HEK293 (cell line): ENCODE measurements around the gene MLLT10.
A peak's percentile ranks its signal among the peaks of the same experiment; 100 is the strongest.

Experiments used
- CTCF ChIA-PET: fragments of 350-600 bp; formaldehyde crosslinking; extraction: SDS; loops from one replicate; lab custom pipeline; 2021; ENCODE audit warnings: antibody characterized with exemption; lab: Yijun Ruan, JAX
- POLR2A ChIA-PET: fragments of 300-600 bp; formaldehyde crosslinking; extraction: SDS; loops from one replicate; lab custom pipeline; 2020; ENCODE audit warnings: antibody characterized with exemption, inconsistent platforms; lab: Yijun Ruan, JAX
- H3K27ac ChIP-seq: fragments of 200-500 bp; sonication (Bioruptor generic); 2 replicates; pipeline ENCODE4 v1.5.1; 2014; ENCODE audit warnings: low read depth, low read length, control low read depth, inconsistent platforms; ENCODE audit errors: extremely low read depth
- H3K36me3 ChIP-seq, 2 experiments: fragments of 200-500 bp in 1 of 2; sonication (Bioruptor generic) in 1 of 2; 1 replicate in 1 of 2; 2 replicates in 1 of 2; pipeline ENCODE4 v1.5.1; 2014 to 2017; ENCODE audit warnings: inconsistent platforms in 2 of 2, low read length in 2 of 2; ENCODE audit not compliant: control insufficient read depth in 2 of 2, insufficient read depth in 1 of 2
- H3K4me1 ChIP-seq: fragments of 200-500 bp; sonication (Bioruptor generic); 2 replicates; pipeline ENCODE4 v1.5.1; 2014; ENCODE audit warnings: mild to moderate bottlenecking, low read length, inconsistent platforms; ENCODE audit not compliant: control insufficient read depth, insufficient read depth
- H3K4me3 ChIP-seq: 2 replicates; pipeline ENCODE4 v1.5.1; 2011; ENCODE audit warnings: low read depth, mild to moderate bottlenecking, control low read depth, low read length, moderate library complexity
- H3K9me3 ChIP-seq: fragments of 200-500 bp; sonication (Bioruptor generic); 2 replicates; pipeline ENCODE4 v1.5.1; 2014; ENCODE audit warnings: low read depth, low read length, inconsistent platforms; ENCODE audit not compliant: control insufficient read depth, insufficient read depth
- GFI1B ChIP-seq: fragments of 450-650 bp; formaldehyde crosslinking; IDR thresholded peaks from 2 replicates; pipeline ENCODE4 v1.5.1; 2016; ENCODE audit warnings: missing biosample characterization, missing genetic modification characterization
- GLIS1 ChIP-seq: fragments of 450-650 bp; formaldehyde crosslinking; IDR thresholded peaks from 2 replicates; pipeline ENCODE4 v1.5.1; 2016; ENCODE audit warnings: missing biosample characterization, missing genetic modification characterization
- MEIS1 ChIP-seq: sonication (generic); formaldehyde crosslinking; IDR thresholded peaks from 2 replicates; pipeline ENCODE4 v1.8.1; 2022; ENCODE audit warnings: missing genetic modification reagents, mild to moderate bottlenecking, borderline replicate concordance
- OSR2 ChIP-seq: fragments of 450-650 bp; formaldehyde crosslinking; IDR thresholded peaks from 2 replicates; pipeline ENCODE4 v1.5.1; 2016; ENCODE audit warnings: missing biosample characterization, missing genetic modification characterization
- PRDM6 ChIP-seq: fragments of 450-650 bp; formaldehyde crosslinking; IDR thresholded peaks from 2 replicates; pipeline ENCODE4 v1.5.1; 2017; ENCODE audit warnings: missing biosample characterization, missing genetic modification characterization
- RBAK ChIP-seq: fragments of 450-650 bp; formaldehyde crosslinking; IDR thresholded peaks from 2 replicates; pipeline ENCODE4 v1.5.1; 2016; ENCODE audit warnings: missing biosample characterization, missing genetic modification characterization
- SALL2 ChIP-seq: fragments of 450-650 bp; formaldehyde crosslinking; IDR thresholded peaks from 2 replicates; pipeline ENCODE4 v1.5.0; 2017; ENCODE audit warnings: missing biosample characterization, mild to moderate bottlenecking, missing genetic modification characterization, borderline replicate concordance
- SP7 ChIP-seq: fragments of 450-650 bp; formaldehyde crosslinking; IDR thresholded peaks from 2 replicates; pipeline ENCODE4 v1.5.1; 2016; ENCODE audit warnings: missing biosample characterization, missing genetic modification characterization
- ZEB2 ChIP-seq: fragments of 450-650 bp; formaldehyde crosslinking; IDR thresholded peaks from 2 replicates; pipeline ENCODE4 v1.5.1; 2016; ENCODE audit warnings: missing biosample characterization, missing genetic modification characterization
- ZFP3 ChIP-seq: fragments of 450-650 bp; formaldehyde crosslinking; IDR thresholded peaks from 2 replicates; pipeline ENCODE4 v1.5.1; 2016; ENCODE audit warnings: low read depth, missing biosample characterization, missing genetic modification characterization
- ZFP69B ChIP-seq: fragments of 450-650 bp; formaldehyde crosslinking; IDR thresholded peaks from 2 replicates; pipeline ENCODE4 v1.5.1; 2016; ENCODE audit warnings: missing biosample characterization, missing genetic modification characterization
- ZNF148 ChIP-seq: fragments of 450-650 bp; formaldehyde crosslinking; IDR thresholded peaks from 2 replicates; pipeline ENCODE4 v1.5.0; 2017; ENCODE audit warnings: missing biosample characterization, missing genetic modification characterization, borderline replicate concordance
- ZNF19 ChIP-seq: fragments of 450-650 bp; formaldehyde crosslinking; IDR thresholded peaks from 2 replicates; pipeline ENCODE4; 2016; ENCODE audit warnings: missing biosample characterization, missing genetic modification characterization, low read depth
- ZNF266 ChIP-seq: fragments of 450-650 bp; formaldehyde crosslinking; IDR thresholded peaks from 2 replicates; pipeline ENCODE4 v1.5.1; 2016; ENCODE audit warnings: missing biosample characterization, missing genetic modification characterization, low read depth
- ZNF335 ChIP-seq: fragments of 450-650 bp; formaldehyde crosslinking; conservative IDR thresholded peaks from 2 replicates; pipeline ENCODE4 v1.5.1; 2016; ENCODE audit warnings: missing biosample characterization, missing genetic modification characterization
- ZNF394 ChIP-seq: fragments of 450-650 bp; formaldehyde crosslinking; IDR thresholded peaks from 2 replicates; pipeline ENCODE4 v1.5.1; 2016; ENCODE audit warnings: missing biosample characterization, missing genetic modification characterization, mild to moderate bottlenecking, moderate library complexity, borderline replicate concordance
- ZNF398 ChIP-seq: fragments of 450-650 bp; formaldehyde crosslinking; IDR thresholded peaks from 2 replicates; pipeline ENCODE4 v1.5.1; 2017; ENCODE audit warnings: missing biosample characterization, missing genetic modification characterization
- ZNF548 ChIP-seq: fragments of 450-650 bp; formaldehyde crosslinking; IDR thresholded peaks from 2 replicates; pipeline ENCODE4 v1.5.1; 2016; ENCODE audit warnings: missing biosample characterization, missing genetic modification characterization
- ZNF561 ChIP-seq: fragments of 450-650 bp; IDR thresholded peaks from 2 replicates; pipeline ENCODE4 v1.5.1; 2018; ENCODE audit warnings: missing biosample characterization, missing genetic modification characterization, borderline replicate concordance
- ZNF623 ChIP-seq: fragments of 450-650 bp; formaldehyde crosslinking; IDR thresholded peaks from 2 replicates; pipeline ENCODE4 v1.5.1; 2016; ENCODE audit warnings: missing biosample characterization, missing genetic modification characterization
- ZNF701 ChIP-seq: fragments of 450-650 bp; formaldehyde crosslinking; IDR thresholded peaks from 2 replicates; pipeline ENCODE4 v1.5.1; 2016; ENCODE audit warnings: missing biosample characterization, missing genetic modification characterization
- ZNF707 ChIP-seq: fragments of 450-650 bp; formaldehyde crosslinking; IDR thresholded peaks from 2 replicates; pipeline ENCODE4 v1.5.1; 2016; ENCODE audit warnings: missing biosample characterization, missing genetic modification characterization
- ZNF830 ChIP-seq: fragments of 450-650 bp; IDR thresholded peaks from 2 replicates; pipeline ENCODE4 v1.5.0; 2018; ENCODE audit warnings: missing biosample characterization, missing genetic modification characterization, low read depth, mild to moderate bottlenecking, moderate library complexity
- TF ChIP-seq, protein P1 (sequence below): fragments of 450-650 bp; formaldehyde crosslinking; IDR thresholded peaks from 2 replicates; pipeline ENCODE4 v1.5.1; 2016; ENCODE audit warnings: missing biosample characterization, missing genetic modification characterization
- TF ChIP-seq, protein P2 (sequence below): fragments of 450-650 bp; formaldehyde crosslinking; IDR thresholded peaks from 2 replicates; pipeline ENCODE4 v1.5.1; 2016; ENCODE audit warnings: missing biosample characterization, missing genetic modification characterization
- TF ChIP-seq, protein P3 (sequence below): fragments of 450-650 bp; formaldehyde crosslinking; IDR thresholded peaks from 2 replicates; pipeline ENCODE4 v1.5.1; 2016; ENCODE audit warnings: missing biosample characterization, missing genetic modification characterization

The MLLT10 gene

DNA sequence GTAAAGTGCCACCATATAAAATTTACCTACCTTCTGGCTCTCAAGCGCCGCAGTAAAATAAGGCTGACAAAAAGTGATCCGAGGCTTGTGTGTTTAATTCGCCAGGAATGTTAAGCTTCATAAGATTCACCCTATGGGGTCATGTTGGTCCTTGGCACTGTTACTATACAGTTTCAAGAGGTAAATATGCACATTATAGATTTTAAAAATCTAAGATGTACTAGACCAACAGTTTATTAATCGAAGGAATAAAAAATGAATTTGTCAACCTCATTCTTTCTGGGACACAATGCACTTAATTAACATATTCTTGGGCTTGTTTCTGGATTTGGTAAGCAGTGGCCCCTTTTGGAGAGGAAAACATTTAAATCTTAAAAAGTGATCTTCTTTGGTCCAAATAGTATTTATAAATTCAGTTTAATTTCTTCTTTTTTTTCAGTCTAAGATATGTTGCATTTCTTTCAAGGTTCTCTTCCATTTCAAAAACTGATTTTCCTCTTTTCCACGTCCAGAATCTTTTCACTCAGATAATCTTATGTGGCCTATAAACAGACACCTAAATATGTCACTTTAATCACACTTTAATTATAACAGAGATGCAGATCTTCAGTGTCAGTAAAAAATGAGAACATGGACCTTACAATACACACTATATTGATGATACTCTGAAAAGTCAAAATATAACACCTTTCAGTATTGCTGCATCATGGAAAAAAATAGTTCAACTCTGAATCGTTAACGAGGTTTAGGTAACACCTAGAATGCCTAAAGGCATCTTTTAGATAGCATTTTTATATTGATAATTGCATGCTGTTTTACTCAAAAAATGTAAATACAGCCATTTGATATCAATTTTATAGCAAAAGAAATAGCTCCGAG, 4.8 kb upstream of the MLLT10 start:
- Histone ChIP-seq H3K27ac (no peak overlapping the region), H3K36me3 (no peaks in the 10 kb centered on the region), H3K4me3 (no peak overlapping the region), H3K4me1 (peaks cover 16% of the 10 kb centered on the region), H3K9me3 (no peaks in the 10 kb centered on the region)
- CTCF ChIA-PET, result interaction anchor here (0.7 to 1.4 kb wide), 3 partner anchors 33 to 205 kb away, joined by 3 to 9 read pairs (median 3); no protein-coding TSS in a partner anchor
- POLR2A ChIA-PET, result no interaction called here
- TF ChIP-seq ZFP3 (tag by site-specific recombination) (no peak), ZNF266 (tag by site-specific recombination) (no peak), ZNF701 (tag by site-specific recombination) (no peak), ZNF398 (no peak), MEIS1 (CRISPR knock-in tag) (no peak), ZNF623 (tag by site-specific recombination) (no peak), ZNF830 (tag by site-specific recombination) (no peak), OSR2 (tag by site-specific recombination) (peak; percentile 9; the same call in 1 of the 2 replicates), RBAK (tag by site-specific recombination) (no peak), GLIS1 (tag by site-specific recombination) (peak; percentile 73), ZNF19 (tag by site-specific recombination) (no peak), SP7 (tag by site-specific recombination) (no peak), GFI1B (tag by site-specific recombination) (no peak), ZEB2 (tag by site-specific recombination) (peak; percentile 25; the same call in 1 of the 2 replicates), PRDM6 (tag by site-specific recombination) (peak; percentile 68), ZFP69B (tag by site-specific recombination) (no peak), SALL2 (tag by site-specific recombination) (no peak), ZNF394 (tag by site-specific recombination) (no peak), ZNF707 (tag by site-specific recombination) (no peak), ZNF548 (tag by site-specific recombination) (no peak), ZNF148 (tag by site-specific recombination) (no peak), ZNF561 (tag by site-specific recombination) (no peak), ZNF335 (peak; percentile 40)
- TF ChIP-seq, protein P1, sequence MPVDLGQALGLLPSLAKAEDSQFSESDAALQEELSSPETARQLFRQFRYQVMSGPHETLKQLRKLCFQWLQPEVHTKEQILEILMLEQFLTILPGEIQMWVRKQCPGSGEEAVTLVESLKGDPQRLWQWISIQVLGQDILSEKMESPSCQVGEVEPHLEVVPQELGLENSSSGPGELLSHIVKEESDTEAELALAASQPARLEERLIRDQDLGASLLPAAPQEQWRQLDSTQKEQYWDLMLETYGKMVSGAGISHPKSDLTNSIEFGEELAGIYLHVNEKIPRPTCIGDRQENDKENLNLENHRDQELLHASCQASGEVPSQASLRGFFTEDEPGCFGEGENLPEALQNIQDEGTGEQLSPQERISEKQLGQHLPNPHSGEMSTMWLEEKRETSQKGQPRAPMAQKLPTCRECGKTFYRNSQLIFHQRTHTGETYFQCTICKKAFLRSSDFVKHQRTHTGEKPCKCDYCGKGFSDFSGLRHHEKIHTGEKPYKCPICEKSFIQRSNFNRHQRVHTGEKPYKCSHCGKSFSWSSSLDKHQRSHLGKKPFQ, result no peak
- TF ChIP-seq, protein P2, sequence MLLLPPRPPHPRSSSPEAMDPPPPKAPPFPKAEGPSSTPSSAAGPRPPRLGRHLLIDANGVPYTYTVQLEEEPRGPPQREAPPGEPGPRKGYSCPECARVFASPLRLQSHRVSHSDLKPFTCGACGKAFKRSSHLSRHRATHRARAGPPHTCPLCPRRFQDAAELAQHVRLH (tag by site-specific recombination), result 0 out of 2 replicates have a peak, but pooled peaks have one; percentile 50
- TF ChIP-seq, protein P3, sequence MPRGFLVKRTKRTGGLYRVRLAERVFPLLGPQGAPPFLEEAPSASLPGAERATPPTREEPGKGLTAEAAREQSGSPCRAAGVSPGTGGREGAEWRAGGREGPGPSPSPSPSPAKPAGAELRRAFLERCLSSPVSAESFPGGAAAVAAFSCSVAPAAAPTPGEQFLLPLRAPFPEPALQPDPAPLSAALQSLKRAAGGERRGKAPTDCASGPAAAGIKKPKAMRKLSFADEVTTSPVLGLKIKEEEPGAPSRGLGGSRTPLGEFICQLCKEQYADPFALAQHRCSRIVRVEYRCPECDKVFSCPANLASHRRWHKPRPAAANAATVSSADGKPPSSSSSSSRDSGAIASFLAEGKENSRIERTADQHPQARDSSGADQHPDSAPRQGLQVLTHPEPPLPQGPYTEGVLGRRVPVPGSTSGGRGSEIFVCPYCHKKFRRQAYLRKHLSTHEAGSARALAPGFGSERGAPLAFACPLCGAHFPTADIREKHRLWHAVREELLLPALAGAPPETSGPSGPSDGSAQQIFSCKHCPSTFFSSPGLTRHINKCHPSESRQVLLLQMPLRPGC (tag by site-specific recombination), result no peak
